GM10266 (cell line): ENCODE results near the gene MCL1.

ENCODE experiments used
- DNase-seq: peaks from one replicate; pipeline ENCODE4 v3.0.0; 2012; ENCODE audit errors: extremely low spot score
- CTCF ChIP-seq: IDR thresholded peaks from 2 replicates; pipeline ENCODE4 v1.5.1; 2012; ENCODE audit warnings: mild to moderate bottlenecking, low read depth; ENCODE audit not compliant: control insufficient read depth, insufficient read depth; ENCODE audit errors: missing control alignments

MCL1 gene

GRCh38 chr1:150535511-150536287 lies 43.7 kb downstream of the MCL1 start:
- no peak for TF ChIP-seq CTCF
- no peak for DNase-seq

GRCh38 chr1:150534002-150534401 lies 45.4 kb downstream of the MCL1 start:
- DNase-seq: no peak
- no peak for TF ChIP-seq CTCF

DNA sequence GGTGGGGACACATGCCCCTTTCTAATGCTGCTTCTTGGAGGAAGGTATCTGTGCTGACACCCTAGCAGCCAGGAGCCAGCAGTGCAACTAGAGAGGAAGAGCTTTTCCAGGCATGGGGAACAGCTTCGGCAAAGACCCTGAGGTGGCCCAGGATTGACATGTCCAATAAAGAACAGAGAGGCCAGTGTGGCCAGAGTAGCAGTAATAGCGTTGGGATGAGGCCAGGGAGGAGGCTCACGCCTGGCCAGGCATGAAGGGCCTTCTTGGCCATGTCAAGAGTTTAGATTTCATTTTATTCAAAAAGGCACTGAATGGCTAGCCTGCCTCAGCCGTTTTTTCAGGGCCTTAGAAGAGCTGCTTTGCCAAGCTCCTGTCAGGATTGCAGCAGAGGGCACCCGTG lies 46.5 kb downstream of the MCL1 start:
- DNase-seq: no peak
- no peak for TF ChIP-seq CTCF

DNA sequence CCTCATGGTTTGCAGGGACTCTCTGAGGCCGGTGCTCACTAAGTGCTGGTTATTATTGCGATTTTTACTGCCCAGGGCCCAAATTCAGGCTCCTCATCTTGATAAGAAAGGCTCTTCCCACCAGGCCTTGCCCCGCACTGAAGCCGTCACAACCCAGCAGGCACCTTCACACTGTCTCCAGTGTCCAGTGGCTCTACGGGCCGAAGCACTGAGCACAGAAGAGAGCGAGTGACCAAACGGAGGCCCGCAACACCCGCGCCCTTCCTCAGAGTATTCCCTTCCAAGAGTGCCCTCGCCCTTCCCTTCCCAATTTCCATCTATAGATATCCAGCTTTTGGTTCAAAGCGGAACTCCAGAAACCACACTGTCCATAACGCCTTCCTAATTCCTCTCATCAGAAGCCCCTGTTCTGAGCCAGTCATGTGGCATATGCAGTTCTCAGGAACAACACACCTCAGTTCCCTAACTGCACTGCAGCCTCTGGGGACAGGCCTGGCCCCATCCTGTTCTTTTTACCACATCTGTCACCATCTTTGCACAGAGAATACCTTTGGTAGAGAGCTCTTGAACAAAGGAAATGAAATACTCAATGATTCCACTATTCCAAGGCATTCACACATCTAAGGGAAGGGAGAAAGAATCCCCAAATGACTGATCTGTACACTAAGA lies 48.8 kb downstream of the MCL1 start:
- DNase-seq: no peak
- TF ChIP-seq CTCF: no peak

GRCh38 chr1:150529017-150529416 lies 50.4 kb downstream of the MCL1 start:
- DNase-seq: no peak
- no peak for TF ChIP-seq CTCF

DNA sequence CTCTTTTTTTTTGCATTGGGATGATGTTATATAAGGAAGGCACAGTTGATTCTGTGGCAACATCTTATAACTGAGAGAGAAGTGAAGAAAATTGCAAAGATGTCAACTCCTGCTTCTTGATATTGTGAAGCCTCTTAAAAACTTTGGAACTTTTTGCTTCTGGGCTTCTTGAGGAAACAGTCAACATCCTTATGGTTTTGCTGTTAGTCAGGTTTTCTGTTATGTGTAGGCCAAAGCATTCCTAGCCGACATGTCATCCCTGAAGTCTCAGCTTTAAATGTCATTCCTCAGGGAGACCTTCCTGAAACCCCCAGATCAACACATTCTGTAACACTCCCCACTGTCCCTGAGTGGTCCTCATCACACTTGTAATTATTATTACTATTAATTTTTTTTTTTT lies 51.2 kb downstream of the MCL1 start:
- no peak for TF ChIP-seq CTCF
- DNase-seq: no peak

DNA sequence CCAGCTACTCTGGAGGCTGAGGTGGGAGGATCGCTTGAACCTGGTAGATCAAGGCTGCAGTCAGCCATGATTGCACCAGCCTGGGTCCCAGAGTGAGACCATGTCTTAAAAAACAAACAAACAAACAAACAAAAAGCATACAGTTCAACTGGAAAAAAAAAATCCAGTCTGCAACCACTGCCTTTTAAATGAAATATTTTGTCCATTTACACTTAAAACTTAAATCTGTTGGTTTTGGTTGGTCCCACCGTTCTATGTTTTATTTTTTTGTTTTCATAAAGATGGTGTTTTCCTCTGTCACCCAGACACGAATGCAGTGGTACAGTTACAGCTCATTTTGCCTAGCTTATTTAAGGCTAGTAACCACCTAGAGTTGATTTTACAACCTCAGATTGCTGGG lies 54.1 kb downstream of the MCL1 start:
- no peak for TF ChIP-seq CTCF

More for the DNA sequence above, 54.1 kb downstream of the MCL1 start:
- DNase-seq: no peak
